H9 (cell line): ENCODE measurements around the gene C4orf17. TPM values are rescaled to one million over a fixed set of nuclear protein-coding genes. Genes with fewer than 3 reads are reported as not detected.

Experiments used
- DNase-seq: peaks from one replicate; pipeline ENCODE4 v3.0.0-alpha.2; 2017
- H2AFZ ChIP-seq: one replicate; pipeline ENCODE4 v1.6.1; 2013; ENCODE audit warnings: mild to moderate bottlenecking, low read length, control low read depth, moderate library complexity
- H2AK5ac ChIP-seq: 2 replicates; pipeline ENCODE4 v1.6.1; 2013; ENCODE audit warnings: low read length, control low read depth, mixed read lengths; ENCODE audit not compliant: insufficient read length
- H2BK120ac ChIP-seq: one replicate; pipeline ENCODE4 v1.6.1; 2013; ENCODE audit warnings: low read depth, mild to moderate bottlenecking, low read length, control low read depth, inconsistent platforms; ENCODE audit not compliant: poor library complexity, severe bottlenecking
- H2BK12ac ChIP-seq: 2 replicates; pipeline ENCODE4 v1.6.1; 2013; ENCODE audit warnings: low read length, control low read depth, mixed read lengths, low read depth; ENCODE audit not compliant: insufficient read length
- H2BK15ac ChIP-seq: 2 replicates; pipeline ENCODE4 v1.6.1; 2013; ENCODE audit warnings: low read depth, low read length, control low read depth
- H2BK20ac ChIP-seq: one replicate; pipeline ENCODE4 v1.6.1; 2013; ENCODE audit warnings: low read depth, mild to moderate bottlenecking, low read length, control low read depth, inconsistent platforms; ENCODE audit not compliant: poor library complexity, severe bottlenecking
- H2BK5ac ChIP-seq: 2 replicates; pipeline ENCODE4 v1.6.1; 2013; ENCODE audit warnings: low read length, control low read depth, mixed read lengths; ENCODE audit not compliant: insufficient read length
- H3K14ac ChIP-seq: 2 replicates; pipeline ENCODE4 v1.6.1; 2013; ENCODE audit warnings: low read length, control low read depth; ENCODE audit not compliant: insufficient read depth
- H3K18ac ChIP-seq: 2 replicates; pipeline ENCODE4 v1.6.1; 2013; ENCODE audit warnings: low read depth, mild to moderate bottlenecking, mixed read lengths, low read length, control low read depth; ENCODE audit not compliant: insufficient read length
- H3K23ac ChIP-seq: 2 replicates; pipeline ENCODE4 v1.6.1; 2013; ENCODE audit warnings: low read length, control low read depth, mixed read lengths, low read depth; ENCODE audit not compliant: insufficient read length
- H3K23me2 ChIP-seq: 2 replicates; pipeline ENCODE4 v1.6.1; 2013; ENCODE audit warnings: low read depth, mild to moderate bottlenecking, mixed read lengths, low read length, control low read depth; ENCODE audit not compliant: insufficient read length, poor library complexity, severe bottlenecking
- H3K27ac ChIP-seq: 2 replicates; pipeline ENCODE4 v1.5.1; 2013; ENCODE audit warnings: low read length, control low read depth, mixed read lengths, low read depth; ENCODE audit not compliant: insufficient read length
- H3K27me3 ChIP-seq: 2 replicates; pipeline ENCODE4 v1.6.1; 2013; ENCODE audit warnings: low read length, control low read depth, inconsistent platforms; ENCODE audit not compliant: insufficient read depth
- H3K4ac ChIP-seq: 2 replicates; pipeline ENCODE4 v1.6.1; 2013; ENCODE audit warnings: low read depth, mild to moderate bottlenecking, control low read depth, inconsistent platforms, low read length, moderate library complexity
- H3K4me1 ChIP-seq: 2 replicates; pipeline ENCODE4 v1.6.1; 2013; ENCODE audit warnings: low read length, control low read depth, inconsistent platforms; ENCODE audit not compliant: insufficient read depth
- H3K4me2 ChIP-seq: 2 replicates; pipeline ENCODE4 v1.6.1; 2013; ENCODE audit warnings: low read length, control low read depth, mixed read lengths; ENCODE audit not compliant: insufficient read length, insufficient read depth
- H3K56ac ChIP-seq: 2 replicates; pipeline ENCODE4 v1.6.1; 2013; ENCODE audit warnings: low read depth, mild to moderate bottlenecking, mixed read lengths, low read length, control low read depth; ENCODE audit not compliant: insufficient read length
- H3K79me1 ChIP-seq: 2 replicates; pipeline ENCODE4 v1.6.1; 2013; ENCODE audit warnings: low read depth, mild to moderate bottlenecking, moderate library complexity, low read length, control low read depth, inconsistent platforms; ENCODE audit not compliant: insufficient read depth, poor library complexity, severe bottlenecking
- H3K79me2 ChIP-seq: 2 replicates; pipeline ENCODE4 v1.6.1; 2013; ENCODE audit warnings: low read length, control low read depth, inconsistent platforms; ENCODE audit not compliant: insufficient read depth
- H3K9ac ChIP-seq: 2 replicates; pipeline ENCODE4 v1.6.1; 2013; ENCODE audit warnings: low read length, control low read depth, mixed read lengths; ENCODE audit not compliant: insufficient read length; ENCODE audit errors: extremely low read depth
- H3K9me3 ChIP-seq: one replicate; pipeline ENCODE4 v1.6.1; 2013; ENCODE audit warnings: low read depth, low read length, inconsistent platforms; ENCODE audit not compliant: control insufficient read depth
- H3T11ph ChIP-seq: one replicate; pipeline ENCODE4 v1.6.1; 2013; ENCODE audit warnings: mild to moderate bottlenecking, low read length, control low read depth, inconsistent platforms
- H4K20me1 ChIP-seq: one replicate; pipeline ENCODE4 v1.6.1; 2013; ENCODE audit not compliant: control insufficient read depth, insufficient read length, insufficient read depth
- H4K5ac ChIP-seq: 2 replicates; pipeline ENCODE4 v1.6.1; 2013; ENCODE audit warnings: low read depth, mild to moderate bottlenecking, mixed read lengths, low read length, control low read depth; ENCODE audit not compliant: insufficient read length
- H4K8ac ChIP-seq: replicated peaks from 2 replicates; pipeline ENCODE4 v1.6.1; 2013; ENCODE audit warnings: low read length, control low read depth, mixed read lengths, low read depth; ENCODE audit not compliant: insufficient read length
- H4K91ac ChIP-seq: 2 replicates; pipeline ENCODE4 v1.6.1; 2013; ENCODE audit warnings: low read depth, mild to moderate bottlenecking, moderate library complexity, mixed read lengths, low read length, control low read depth; ENCODE audit not compliant: insufficient read length
- H3K27ac Mint-ChIP-seq, 3 experiments: 2 replicates in 2 of 3; 3 replicates in 1 of 3; pipeline ENCODE4 v1.8.0; 2020 to 2021; ENCODE audit warnings: mixed read lengths in 3 of 3, mild to moderate bottlenecking in 1 of 3, moderate library complexity in 1 of 3
- H3K27me3 Mint-ChIP-seq: 2 replicates; pipeline ENCODE4 v1.8.0; 2021; ENCODE audit warnings: low read depth, mild to moderate bottlenecking, moderate library complexity, mixed read lengths
- H3K36me3 Mint-ChIP-seq, 3 experiments: 2 replicates in 2 of 3; 3 replicates in 1 of 3; pipeline ENCODE4 v1.8.0; 2020 to 2021; ENCODE audit warnings: low read depth in 3 of 3, mixed read lengths in 3 of 3; ENCODE audit not compliant: insufficient read depth in 1 of 3
- H3K4me1 Mint-ChIP-seq, 2 experiments: 2 replicates each; pipeline ENCODE4 v1.8.0; 2020; ENCODE audit warnings: mixed read lengths in 2 of 2
- H3K4me3 Mint-ChIP-seq, 2 experiments: 2 replicates in 1 of 2; 3 replicates in 1 of 2; pipeline ENCODE4 v1.8.0; 2020 to 2021; ENCODE audit warnings: mild to moderate bottlenecking in 2 of 2, mixed read lengths in 2 of 2, moderate library complexity in 1 of 2
- H3K9me3 Mint-ChIP-seq, 2 experiments: 2 replicates in 1 of 2; 3 replicates in 1 of 2; pipeline ENCODE4 v1.8.0; 2020; ENCODE audit warnings: mild to moderate bottlenecking in 2 of 2, mixed read lengths in 2 of 2, moderate library complexity in 1 of 2
- WGBS: extraction: QIAGEN DNeasy Blood & Tissue Kit; methylation state at CpG from one replicate; pipeline ENCODE4 v1.1.7; 2013; ENCODE audit warnings: missing lambda C conversion rate, low lambda C conversion rate, mixed read lengths; ENCODE audit not compliant: insufficient read length; ENCODE audit errors: extremely low coverage; 5-methylcytosine and 5-hydroxymethylcytosine counted together
- total RNA-seq: library from RNA; stranded (reverse); gene quantifications from 2 replicates; pipeline ENCODE4 v1.2.1, GENCODE V29; 2021
- TF ChIP-seq, protein P1 (sequence below): fragments of 200-600 bp; sonication (generic); conservative IDR thresholded peaks from 3 replicates; pipeline ENCODE4 v1.8.0; 2021; ENCODE audit warnings: antibody characterized with exemption, mild to moderate bottlenecking

C4orf17 gene
- total RNA-seq, 1 experiment from 2014 or later = not detected

DNA sequence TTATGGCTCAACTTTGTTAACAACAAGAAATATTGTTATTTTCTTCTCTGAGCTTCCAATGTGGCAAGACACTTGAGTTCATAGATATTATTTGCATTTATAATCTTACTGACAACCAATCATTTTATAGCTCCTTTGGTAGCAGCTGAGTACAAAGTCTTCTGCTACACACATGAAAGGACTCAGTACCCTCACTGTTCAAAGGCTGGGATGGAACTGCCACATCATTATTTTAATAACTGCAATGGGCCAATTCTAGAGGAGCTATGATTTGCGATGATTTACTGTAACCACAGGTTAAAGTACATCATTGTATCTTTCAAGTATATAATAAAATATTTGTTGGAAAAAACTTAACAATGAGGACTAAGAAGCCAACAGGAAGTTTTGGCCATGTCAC, 74.7 kb downstream of the C4orf17 start:
- Mint-ChIP-seq H3K36me3 (no peaks in the 10 kb centered on the region), H3K4me1 (peaks cover 4 to 5% of the 10 kb centered on the region in 2 experiments; a peak in 2 of 4 replicates), H3K27me3 (no peaks in the 10 kb centered on the region), H3K9me3 (no peaks in the 10 kb centered on the region), H3K27ac (no peak overlapping the region), H3K4me3 (no peak overlapping the region)
- Histone ChIP-seq H3K4me2 (no peak overlapping the region), H2BK20ac (no peak overlapping the region), H4K20me1 (no peaks in the 10 kb centered on the region), H2BK15ac (no peak overlapping the region), H3K4ac (no peak overlapping the region), H3T11ph (no peak overlapping the region), H3K4me1 (no peaks in the 10 kb centered on the region), H3K9me3 (no peaks in the 10 kb centered on the region), H2AFZ (no peak overlapping the region), H3K23me2 (no peaks in the 10 kb centered on the region), H2BK120ac (no peak overlapping the region), H2BK5ac (no peak overlapping the region), H3K27me3 (no peaks in the 10 kb centered on the region), H3K56ac (no peak overlapping the region), H3K23ac (no peak overlapping the region), H2AK5ac (no peak overlapping the region), H4K91ac (no peak overlapping the region), H2BK12ac (no peak overlapping the region), H3K9ac (no peak overlapping the region), H3K14ac (no peak overlapping the region), H4K8ac (no peak overlapping the region), H3K18ac (no peak overlapping the region), H3K79me1 (no peaks in the 10 kb centered on the region), H3K79me2 (no peaks in the 10 kb centered on the region), H4K5ac (no peak overlapping the region), H3K27ac (no peak overlapping the region)
- no CpG with 5 or more reads among the region's 1 CpG for WGBS
- no peak for DNase-seq
- TF ChIP-seq, protein P1, sequence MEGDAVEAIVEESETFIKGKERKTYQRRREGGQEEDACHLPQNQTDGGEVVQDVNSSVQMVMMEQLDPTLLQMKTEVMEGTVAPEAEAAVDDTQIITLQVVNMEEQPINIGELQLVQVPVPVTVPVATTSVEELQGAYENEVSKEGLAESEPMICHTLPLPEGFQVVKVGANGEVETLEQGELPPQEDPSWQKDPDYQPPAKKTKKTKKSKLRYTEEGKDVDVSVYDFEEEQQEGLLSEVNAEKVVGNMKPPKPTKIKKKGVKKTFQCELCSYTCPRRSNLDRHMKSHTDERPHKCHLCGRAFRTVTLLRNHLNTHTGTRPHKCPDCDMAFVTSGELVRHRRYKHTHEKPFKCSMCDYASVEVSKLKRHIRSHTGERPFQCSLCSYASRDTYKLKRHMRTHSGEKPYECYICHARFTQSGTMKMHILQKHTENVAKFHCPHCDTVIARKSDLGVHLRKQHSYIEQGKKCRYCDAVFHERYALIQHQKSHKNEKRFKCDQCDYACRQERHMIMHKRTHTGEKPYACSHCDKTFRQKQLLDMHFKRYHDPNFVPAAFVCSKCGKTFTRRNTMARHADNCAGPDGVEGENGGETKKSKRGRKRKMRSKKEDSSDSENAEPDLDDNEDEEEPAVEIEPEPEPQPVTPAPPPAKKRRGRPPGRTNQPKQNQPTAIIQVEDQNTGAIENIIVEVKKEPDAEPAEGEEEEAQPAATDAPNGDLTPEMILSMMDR = no peak
